ENCODE results near the gene ADAMTS14. TPM values are rescaled to one million over a fixed set of nuclear protein-coding genes. Genes with fewer than 3 reads are reported as not detected.
"Not testable (repeated sequence)": the region's sequence is repeated elsewhere in the genome, so short reads cannot be mapped to it uniquely, and the experiment has no call there.

The ADAMTS14 gene
- total RNA-seq, 1 donor from 2014 or later: 19.4 TPM

DNA sequence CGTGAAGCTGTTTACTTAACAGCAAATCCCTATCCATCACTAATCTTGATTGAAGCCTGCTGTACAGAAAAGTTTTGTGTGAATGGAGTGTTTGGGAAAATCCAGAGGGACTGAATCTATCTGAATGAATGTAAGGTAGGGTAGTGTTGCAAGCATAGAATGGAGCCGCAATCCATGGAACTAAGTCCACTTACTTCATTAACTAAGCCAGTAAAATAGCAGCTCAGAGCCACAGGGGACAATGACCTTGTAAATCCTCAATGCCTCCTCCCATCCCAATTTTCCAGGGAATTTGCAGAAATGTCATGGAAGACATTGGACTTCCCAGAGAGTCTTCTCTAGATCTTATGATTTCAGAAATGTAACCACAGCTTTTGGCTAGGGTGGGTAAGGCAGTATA is 97.7 kb downstream of the ADAMTS14 start:
- Mint-ChIP-seq H3K9me3 (ENCODE audit: unreplicated experiment) (peaks cover 16% of the 10 kb centered on the region), H3K27ac (ENCODE audit: unreplicated experiment) (no peak overlapping the region), H3K36me3 (ENCODE audit: low read depth, unreplicated experiment) (peaks cover 6% of the 10 kb centered on the region), H3K27me3 (ENCODE audit: low read depth, unreplicated experiment) (peaks cover 17% of the 10 kb centered on the region), H3K4me3 (ENCODE audit: unreplicated experiment) (no peak overlapping the region), H3K4me1 (ENCODE audit: low read depth, unreplicated experiment) (no peaks in the 10 kb centered on the region)
- TF ChIP-seq, protein P1, sequence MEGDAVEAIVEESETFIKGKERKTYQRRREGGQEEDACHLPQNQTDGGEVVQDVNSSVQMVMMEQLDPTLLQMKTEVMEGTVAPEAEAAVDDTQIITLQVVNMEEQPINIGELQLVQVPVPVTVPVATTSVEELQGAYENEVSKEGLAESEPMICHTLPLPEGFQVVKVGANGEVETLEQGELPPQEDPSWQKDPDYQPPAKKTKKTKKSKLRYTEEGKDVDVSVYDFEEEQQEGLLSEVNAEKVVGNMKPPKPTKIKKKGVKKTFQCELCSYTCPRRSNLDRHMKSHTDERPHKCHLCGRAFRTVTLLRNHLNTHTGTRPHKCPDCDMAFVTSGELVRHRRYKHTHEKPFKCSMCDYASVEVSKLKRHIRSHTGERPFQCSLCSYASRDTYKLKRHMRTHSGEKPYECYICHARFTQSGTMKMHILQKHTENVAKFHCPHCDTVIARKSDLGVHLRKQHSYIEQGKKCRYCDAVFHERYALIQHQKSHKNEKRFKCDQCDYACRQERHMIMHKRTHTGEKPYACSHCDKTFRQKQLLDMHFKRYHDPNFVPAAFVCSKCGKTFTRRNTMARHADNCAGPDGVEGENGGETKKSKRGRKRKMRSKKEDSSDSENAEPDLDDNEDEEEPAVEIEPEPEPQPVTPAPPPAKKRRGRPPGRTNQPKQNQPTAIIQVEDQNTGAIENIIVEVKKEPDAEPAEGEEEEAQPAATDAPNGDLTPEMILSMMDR (IDR thresholded peaks at IDR 0.05; ENCODE audit: insufficient read depth, low read depth, low read length): no peak
- no peak for TF ChIP-seq EZH2 (IDR thresholded peaks at IDR 0.05; ENCODE audit: insufficient read depth, low read length)
- H3K36me3 ChIP-seq (ENCODE audit: insufficient read depth, low read length): no peaks in the 10 kb centered on the region
- no peak overlapping the region for H3K27ac ChIP-seq (ENCODE audit: low read depth, low read length)
- peaks cover 3% of the 10 kb centered on the region for H3K9me3 ChIP-seq (ENCODE audit: insufficient read depth, low read depth, low read length)
- H3K4me1 ChIP-seq (ENCODE audit: insufficient read depth, low read length): no peaks in the 10 kb centered on the region
- H3K4me3 ChIP-seq (ENCODE audit: insufficient read depth, low read depth, low read length): no peak overlapping the region
- no peak for DNase-seq (ENCODE audit: low read depth)
- peaks cover 3% of the 10 kb centered on the region for H3K27me3 ChIP-seq (ENCODE audit: insufficient read depth, low read length)
- H3K79me2 ChIP-seq (ENCODE audit: insufficient read depth, low read length): no peaks in the 10 kb centered on the region
- H3K9ac ChIP-seq (ENCODE audit: low read length): no peak overlapping the region
- H2AFZ ChIP-seq (ENCODE audit: low read depth, low read length): no peak overlapping the region
- FAIRE-seq: no peak
- no peaks in the 10 kb centered on the region for H4K20me1 ChIP-seq (ENCODE audit: insufficient read depth, low read length)
- no peak overlapping the region for H3K4me2 ChIP-seq (ENCODE audit: low read length)

DNA sequence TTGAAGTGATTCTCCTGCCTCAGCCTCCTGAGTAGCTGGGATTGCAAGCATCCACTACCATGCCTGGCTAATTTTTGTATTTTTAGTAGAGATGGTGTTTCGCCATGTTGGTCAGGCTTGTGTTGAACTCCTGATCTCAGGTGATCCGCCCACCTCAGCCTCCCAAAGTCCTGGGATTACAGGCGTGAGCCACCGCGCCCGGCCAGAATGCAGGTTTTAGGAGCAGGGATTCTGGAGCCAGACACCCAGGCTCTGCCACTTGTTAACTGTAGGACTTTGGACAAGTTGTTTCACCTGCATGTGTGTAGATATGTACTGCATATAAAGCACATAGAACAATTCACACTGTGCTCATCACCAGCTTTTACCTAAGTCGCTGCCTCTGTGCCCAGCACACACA is 98.2 kb downstream of the ADAMTS14 start:
- H3K36me3 Mint-ChIP-seq (ENCODE audit: low read depth, unreplicated experiment); H3K27ac ChIP-seq (ENCODE audit: low read depth, low read length); H4K20me1 ChIP-seq (ENCODE audit: insufficient read depth, low read length); FAIRE-seq; H3K4me1 Mint-ChIP-seq (ENCODE audit: low read depth, unreplicated experiment); H2AFZ ChIP-seq (ENCODE audit: low read depth, low read length); H3K36me3 ChIP-seq (ENCODE audit: insufficient read depth, low read length); H3K4me1 ChIP-seq (ENCODE audit: insufficient read depth, low read length); H3K4me2 ChIP-seq (ENCODE audit: low read length); H3K79me2 ChIP-seq (ENCODE audit: insufficient read depth, low read length); H3K27me3 ChIP-seq (ENCODE audit: insufficient read depth, low read length); DNase-seq (ENCODE audit: low read depth); H3K27ac Mint-ChIP-seq (ENCODE audit: unreplicated experiment); H3K4me3 Mint-ChIP-seq (ENCODE audit: unreplicated experiment); H3K9ac ChIP-seq (ENCODE audit: low read length); H3K4me3 ChIP-seq (ENCODE audit: insufficient read depth, low read depth, low read length); H3K9me3 ChIP-seq (ENCODE audit: insufficient read depth, low read depth, low read length): not testable (repeated sequence)
- H3K9me3 Mint-ChIP-seq (ENCODE audit: unreplicated experiment): peaks cover 14% of the 10 kb centered on the region
- peaks cover 19% of the 10 kb centered on the region for H3K27me3 Mint-ChIP-seq (ENCODE audit: low read depth, unreplicated experiment)

DNA sequence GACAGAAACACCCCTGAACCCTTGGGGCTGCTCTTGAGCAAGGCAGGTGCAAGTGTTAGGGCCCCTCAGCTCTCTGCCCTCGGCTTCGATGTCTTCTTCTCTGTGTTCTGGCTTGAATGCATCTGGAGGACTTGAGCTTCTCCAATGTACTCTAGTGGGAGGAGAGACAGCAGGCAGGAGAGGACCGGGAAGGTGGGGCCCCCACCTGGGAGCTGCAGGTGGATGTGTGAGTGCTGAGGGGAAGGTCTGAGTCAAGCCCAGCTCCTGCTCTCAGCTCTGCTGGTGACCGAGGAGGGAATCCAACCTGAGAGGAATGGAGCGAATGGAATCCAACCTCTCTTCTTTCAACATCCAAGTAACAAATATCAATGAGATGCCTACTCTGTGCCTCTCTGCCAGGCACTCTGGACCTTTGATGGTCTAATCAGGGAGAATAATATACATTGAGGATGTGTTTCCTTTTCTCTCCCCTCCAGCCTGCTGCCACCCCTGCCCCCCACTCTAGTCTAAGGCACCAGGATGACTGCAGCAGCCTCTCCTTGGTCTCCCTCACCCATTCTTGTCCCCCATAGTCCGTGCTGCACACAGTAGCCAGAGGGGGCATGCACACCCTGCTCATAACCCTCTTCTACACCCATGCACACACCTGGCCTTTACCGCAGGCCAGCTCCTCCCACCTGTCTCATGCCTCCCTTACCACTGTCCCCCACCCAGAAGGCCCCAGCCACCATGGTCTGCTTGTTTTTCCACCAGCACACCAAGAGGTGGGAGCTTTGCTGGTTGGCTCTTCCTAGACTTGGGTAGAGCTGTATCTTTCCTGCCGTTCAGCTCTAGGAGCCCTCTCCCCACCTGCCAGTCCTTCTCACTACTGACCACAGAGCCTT is 99.2 kb downstream of the ADAMTS14 start:
- H3K36me3 Mint-ChIP-seq (ENCODE audit: low read depth, unreplicated experiment): no peaks in the 10 kb centered on the region
- H3K27ac Mint-ChIP-seq (ENCODE audit: unreplicated experiment): no peak overlapping the region
- DNase-seq (ENCODE audit: low read depth) (no peak), FAIRE-seq (no peak)
- no peaks in the 10 kb centered on the region for H3K4me1 Mint-ChIP-seq (ENCODE audit: low read depth, unreplicated experiment)
- peaks cover 5% of the 10 kb centered on the region for H3K9me3 Mint-ChIP-seq (ENCODE audit: unreplicated experiment)
- Histone ChIP-seq H3K9ac (ENCODE audit: low read length) (no peak overlapping the region), H2AFZ (ENCODE audit: low read depth, low read length) (no peak overlapping the region), H3K4me1 (ENCODE audit: insufficient read depth, low read length) (no peaks in the 10 kb centered on the region), H3K27me3 (ENCODE audit: insufficient read depth, low read length) (peaks cover 3% of the 10 kb centered on the region), H3K9me3 (ENCODE audit: insufficient read depth, low read depth, low read length) (no peaks in the 10 kb centered on the region), H4K20me1 (ENCODE audit: insufficient read depth, low read length) (no peaks in the 10 kb centered on the region), H3K4me2 (ENCODE audit: low read length) (no peak overlapping the region), H3K27ac (ENCODE audit: low read depth, low read length) (no peak overlapping the region), H3K36me3 (ENCODE audit: insufficient read depth, low read length) (no peaks in the 10 kb centered on the region), H3K4me3 (ENCODE audit: insufficient read depth, low read depth, low read length) (no peak overlapping the region), H3K79me2 (ENCODE audit: insufficient read depth, low read length) (no peaks in the 10 kb centered on the region)
- H3K4me3 Mint-ChIP-seq (ENCODE audit: unreplicated experiment): no peak overlapping the region
- TF ChIP-seq, protein P1 (IDR thresholded peaks at IDR 0.05; ENCODE audit: insufficient read depth, low read depth, low read length): no peak
- no peak for TF ChIP-seq EZH2 (IDR thresholded peaks at IDR 0.05; ENCODE audit: insufficient read depth, low read length)
- peaks cover 18% of the 10 kb centered on the region for H3K27me3 Mint-ChIP-seq (ENCODE audit: low read depth, unreplicated experiment)

All from astrocyte (in vitro differentiated cells and primary cell).